HG03064 (cell line): Measurements from ENCODE around the gene PRPF6.
"Not testable (repeated sequence)": the region's sequence is repeated elsewhere in the genome, so short reads cannot be mapped to it uniquely, and the experiment has no call there.

Experiments used
- ATAC-seq: cut with Tn5 transposase; IDR thresholded peaks from one replicate; pipeline ENCODE4 v1.9.1; 2021; ENCODE audit warnings: low read depth; ENCODE audit not compliant: unreplicated experiment

PRPF6 gene

GRCh38 chr20:64006902-64007301, 26.0 kb downstream of the PRPF6 start:
- no peak for ATAC-seq

DNA sequence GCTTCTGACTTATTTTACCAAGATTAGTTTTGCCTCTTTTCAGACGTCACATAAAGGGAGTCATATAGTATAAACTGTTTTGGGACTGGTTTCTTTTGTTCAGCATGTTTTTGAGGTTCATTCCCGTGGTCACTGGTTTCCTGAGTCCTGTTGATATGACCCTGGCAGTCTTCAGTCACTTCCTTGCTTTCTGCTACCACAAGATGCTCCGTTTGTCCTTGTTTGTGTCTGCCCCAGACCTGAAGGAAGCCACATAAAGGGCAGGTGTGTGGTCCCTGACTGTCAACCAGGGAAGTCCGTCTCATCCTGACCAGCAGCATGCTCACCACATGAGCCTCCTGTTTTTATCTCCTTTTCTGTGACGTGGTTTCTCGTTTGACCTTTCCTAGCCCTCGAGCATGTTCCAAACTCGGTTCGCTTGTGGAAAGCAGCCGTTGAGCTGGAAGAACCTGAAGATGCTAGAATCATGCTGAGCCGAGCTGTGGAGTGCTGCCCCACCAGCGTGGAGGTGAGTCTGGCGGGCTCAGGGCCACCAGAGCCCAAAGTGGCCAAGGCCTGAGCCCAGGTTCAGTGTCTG, 29.0 kb downstream of the PRPF6 start:
- ATAC-seq: no peak

- ATAC-seq: no peak
Measured at GRCh38 chr20:64010711-64011237, 29.8 kb downstream of the PRPF6 start.

DNA sequence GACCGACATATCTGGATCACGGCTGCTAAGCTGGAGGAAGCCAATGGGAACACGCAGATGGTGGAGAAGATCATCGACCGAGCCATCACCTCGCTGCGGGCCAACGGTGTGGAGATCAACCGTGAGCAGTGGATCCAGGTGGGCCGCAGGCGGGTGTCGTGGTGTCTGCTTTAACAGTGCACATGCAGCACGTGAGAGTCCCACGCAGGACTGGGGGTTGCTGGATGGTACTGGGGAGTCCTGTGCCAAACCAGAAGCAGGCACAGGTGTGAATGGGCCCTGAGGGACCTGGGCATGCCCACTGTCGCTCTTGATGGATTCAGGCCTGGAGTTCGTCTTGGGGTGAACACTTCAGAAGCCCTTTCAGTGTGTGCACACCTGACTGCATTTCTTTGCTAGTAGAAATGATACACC, 30.4 kb downstream of the PRPF6 start:
- no peak for ATAC-seq

DNA sequence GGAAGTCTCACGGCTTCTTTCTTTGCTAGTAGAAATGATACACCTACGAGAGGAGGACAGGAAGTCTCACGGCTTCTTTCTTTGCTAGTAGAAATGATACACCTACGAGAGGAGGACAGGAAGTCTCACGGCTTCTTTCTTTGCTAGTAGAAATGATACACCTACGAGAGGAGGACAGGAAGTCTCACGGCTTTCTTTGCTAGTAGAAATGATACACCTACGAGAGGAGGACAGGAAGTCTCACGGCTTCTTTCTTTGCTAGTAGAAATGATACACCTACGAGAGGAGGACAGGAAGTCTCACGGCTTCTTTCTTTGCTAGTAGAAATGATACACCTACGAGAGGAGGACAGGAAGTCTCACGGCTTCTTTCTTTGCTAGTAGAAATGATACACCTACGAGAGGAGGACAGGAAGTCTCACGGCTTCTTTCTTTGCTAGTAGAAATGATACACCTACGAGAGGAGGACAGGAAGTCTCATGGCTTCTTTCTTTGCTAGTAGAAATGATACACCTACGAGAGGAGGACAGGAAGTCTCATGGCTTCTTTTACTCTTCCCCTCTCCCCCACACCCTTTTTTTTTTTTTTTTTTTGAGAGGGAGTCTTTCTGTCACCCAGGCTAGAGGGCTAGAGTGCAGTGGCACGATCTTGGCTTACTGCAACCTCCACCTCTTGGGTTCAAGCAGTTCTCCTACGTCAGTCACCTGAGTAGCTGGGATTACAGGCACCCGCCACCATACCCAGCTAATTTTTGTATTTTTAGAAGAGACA, 31.6 kb downstream of the PRPF6 start:
- ATAC-seq: not testable (repeated sequence)

- ATAC-seq: no peak
Measured at GRCh38 chr20:64015635-64016034, 34.7 kb downstream of the PRPF6 start.

DNA sequence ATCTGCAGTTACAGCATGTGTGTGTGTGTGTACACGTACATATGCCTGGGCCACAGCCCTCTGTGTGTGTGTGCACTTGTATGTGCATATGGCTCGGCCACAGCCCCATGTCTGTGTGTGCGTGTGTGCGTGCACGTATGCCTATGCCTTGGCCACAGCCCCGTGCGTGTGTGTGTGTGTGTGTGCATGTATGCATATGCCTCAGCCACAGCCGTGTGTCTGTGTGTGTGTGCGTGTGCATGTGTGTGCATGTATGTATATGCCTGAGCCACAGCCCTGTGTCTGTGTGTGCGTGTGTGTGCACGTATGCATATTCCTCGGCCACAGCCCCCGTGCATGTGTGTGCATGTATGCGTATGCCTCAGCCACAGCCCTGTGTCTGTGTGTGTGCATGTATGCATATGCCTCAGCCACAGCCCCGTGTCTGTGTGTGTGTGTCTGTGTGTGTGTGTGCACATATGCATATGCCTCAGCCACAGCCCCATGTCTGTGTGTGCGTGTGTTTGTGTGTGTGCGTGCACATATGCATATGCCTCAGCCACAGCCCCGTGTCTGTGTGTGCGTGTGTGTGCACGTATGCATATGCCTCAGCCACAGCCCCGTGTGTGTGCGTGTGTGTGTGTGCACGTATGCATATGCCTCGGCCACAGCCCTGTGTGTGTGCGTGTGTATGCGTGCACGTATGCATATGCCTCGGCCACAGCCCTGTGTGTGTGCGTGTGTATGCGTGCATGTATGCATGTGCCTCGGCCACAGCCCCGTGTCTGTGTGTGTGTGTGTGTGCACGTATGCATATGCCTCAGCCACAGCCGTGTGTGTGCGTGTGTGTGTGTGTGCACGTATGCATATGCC, 40.4 kb downstream of the PRPF6 start:
- ATAC-seq: no peak

DNA sequence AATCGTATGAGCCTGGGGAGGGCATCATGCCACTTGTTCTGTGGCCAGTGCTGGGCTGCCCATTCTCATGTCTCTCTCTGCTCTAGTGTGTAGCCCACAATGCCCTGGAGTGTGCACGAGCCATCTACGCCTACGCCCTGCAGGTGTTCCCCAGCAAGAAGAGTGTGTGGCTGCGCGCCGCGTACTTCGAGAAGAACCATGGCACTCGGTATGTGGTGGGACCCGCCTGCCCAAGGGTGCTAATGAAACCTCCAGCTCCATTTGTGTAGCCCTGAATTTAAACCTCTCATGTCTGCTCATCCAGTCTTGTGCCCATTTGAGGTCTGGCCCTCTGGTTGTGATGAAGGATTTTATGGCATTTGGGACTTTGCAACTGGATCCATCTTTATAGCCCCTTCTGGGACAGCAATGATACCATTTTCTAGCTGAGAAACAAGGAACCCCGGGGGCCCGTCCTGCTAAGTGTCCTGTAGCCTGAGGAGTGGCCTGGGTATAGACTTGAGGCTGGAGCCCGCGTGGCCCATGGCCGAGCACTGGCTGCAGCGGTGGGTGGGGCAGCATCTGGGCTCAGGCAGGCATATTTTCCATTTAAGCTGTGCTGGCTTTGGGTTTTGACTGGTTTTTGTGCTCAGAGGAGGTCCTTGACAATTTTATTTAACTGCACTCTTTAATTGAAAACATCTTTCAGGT, 41.9 kb downstream of the PRPF6 start:
- ATAC-seq: no peak

GRCh38 chr20:64023361-64024140, 42.6 kb downstream of the PRPF6 start:
- ATAC-seq: no peak

- ATAC-seq: no peak
Measured at GRCh38 chr20:64024141-64024990, 43.4 kb downstream of the PRPF6 start.

GRCh38 chr20:64025101-64025825, 44.3 kb downstream of the PRPF6 start:
- ATAC-seq: no peak

DNA sequence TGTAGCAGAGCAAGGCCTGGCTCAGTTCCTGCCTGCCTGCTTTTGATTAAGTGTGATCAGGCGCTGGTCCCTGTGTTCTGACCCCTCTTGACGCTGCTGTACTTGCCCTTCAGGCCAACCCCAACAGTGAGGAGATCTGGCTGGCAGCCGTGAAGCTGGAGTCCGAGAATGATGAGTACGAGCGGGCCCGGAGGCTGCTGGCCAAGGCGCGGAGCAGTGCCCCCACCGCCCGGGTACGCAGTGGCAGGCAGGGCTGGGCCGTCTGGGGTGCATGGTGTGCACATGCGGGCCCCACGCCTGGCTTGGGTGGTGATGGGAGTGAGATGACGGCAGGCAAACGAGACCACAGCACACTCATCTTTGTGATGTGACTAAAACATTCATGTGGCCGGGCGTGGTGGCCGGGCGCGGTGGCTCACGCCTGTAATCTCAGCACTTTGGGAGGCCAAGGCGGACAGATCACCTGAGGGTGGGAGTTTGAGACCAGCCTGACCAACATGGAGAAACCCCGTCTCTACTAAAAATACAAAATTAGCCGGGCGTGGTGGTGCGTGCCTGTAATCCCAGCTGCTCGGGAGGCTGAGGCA, 45.0 kb downstream of the PRPF6 start:
- no peak for ATAC-seq

DNA sequence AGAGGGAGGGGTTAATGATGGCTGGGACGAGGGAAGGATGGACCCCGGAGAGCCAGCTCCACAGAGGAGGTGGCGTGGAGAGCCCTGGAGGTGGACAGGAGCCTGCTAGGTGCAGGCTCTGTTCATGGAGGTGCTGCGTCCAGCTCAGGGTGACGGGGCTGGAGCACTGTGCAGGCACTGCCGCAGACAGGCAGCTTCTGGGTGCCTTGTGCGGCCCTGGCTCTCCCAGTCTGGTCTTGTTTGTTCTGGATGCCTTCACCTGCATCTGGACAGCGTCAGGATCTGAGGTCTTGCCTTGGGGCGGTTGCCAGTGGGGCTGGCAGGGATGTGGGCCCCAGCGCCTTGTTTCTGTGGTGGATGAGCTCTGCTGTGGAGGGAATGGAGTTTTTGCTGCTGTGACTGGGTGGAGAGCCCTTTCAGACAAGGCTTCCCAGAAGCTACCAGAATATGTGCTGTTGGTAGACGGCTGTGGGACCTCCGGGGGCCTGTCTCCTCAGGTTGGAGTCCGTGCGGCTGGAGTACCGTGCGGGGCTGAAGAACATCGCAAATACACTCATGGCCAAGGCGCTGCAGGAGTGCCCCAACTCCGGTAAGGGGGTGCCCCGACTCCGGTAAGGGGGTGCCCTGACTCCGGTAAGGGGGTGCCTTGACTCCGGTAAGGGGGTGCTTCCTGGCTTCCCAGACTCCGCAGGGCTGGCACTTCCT, 47.2 kb downstream of the PRPF6 start:
- ATAC-seq: no peak

DNA sequence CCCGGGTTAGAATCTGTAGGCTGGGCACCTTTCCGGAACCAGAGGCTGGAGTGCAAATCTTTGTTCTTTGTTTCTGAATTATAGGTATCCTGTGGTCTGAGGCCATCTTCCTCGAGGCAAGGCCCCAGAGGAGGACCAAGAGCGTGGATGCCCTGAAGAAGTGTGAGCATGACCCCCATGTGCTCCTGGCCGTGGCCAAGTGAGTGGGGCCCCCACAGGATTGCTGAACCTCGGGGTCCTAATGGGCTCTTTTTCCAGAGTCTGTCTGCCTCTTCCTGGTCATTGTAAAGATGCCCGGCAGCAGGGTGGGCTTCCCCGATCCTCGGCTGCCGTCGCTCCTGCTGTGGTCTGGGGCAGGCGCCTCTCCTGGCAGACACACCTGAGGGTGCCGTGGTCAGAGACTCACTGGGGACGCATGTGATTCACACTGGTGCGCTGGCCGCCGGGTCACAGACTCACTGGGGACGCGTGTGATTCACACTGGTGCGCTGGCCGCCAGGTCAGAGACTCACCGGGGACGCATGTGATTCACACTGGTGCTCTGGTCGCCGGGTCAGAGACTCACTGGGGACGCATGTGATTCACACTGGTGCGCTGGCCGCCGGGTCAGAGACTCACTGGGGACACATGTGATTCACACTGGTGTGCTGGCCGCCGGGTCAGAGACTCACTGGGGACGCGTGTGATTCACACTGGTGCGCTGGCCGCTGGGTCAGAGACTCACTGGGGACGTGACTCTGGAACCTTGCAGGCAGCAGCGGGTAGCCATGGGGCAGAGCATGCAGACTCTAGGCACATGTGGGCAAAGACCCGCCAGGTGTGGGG, 48.6 kb downstream of the PRPF6 start:
- ATAC-seq: no peak

GRCh38 chr20:64030371-64031134, 49.6 kb downstream of the PRPF6 start:
- no peak for ATAC-seq

GRCh38 chr20:64031822-64032314, 50.9 kb downstream of the PRPF6 start:
- no peak for ATAC-seq
